ENCODE data around the gene MRI1.

MRI1 gene

DNA sequence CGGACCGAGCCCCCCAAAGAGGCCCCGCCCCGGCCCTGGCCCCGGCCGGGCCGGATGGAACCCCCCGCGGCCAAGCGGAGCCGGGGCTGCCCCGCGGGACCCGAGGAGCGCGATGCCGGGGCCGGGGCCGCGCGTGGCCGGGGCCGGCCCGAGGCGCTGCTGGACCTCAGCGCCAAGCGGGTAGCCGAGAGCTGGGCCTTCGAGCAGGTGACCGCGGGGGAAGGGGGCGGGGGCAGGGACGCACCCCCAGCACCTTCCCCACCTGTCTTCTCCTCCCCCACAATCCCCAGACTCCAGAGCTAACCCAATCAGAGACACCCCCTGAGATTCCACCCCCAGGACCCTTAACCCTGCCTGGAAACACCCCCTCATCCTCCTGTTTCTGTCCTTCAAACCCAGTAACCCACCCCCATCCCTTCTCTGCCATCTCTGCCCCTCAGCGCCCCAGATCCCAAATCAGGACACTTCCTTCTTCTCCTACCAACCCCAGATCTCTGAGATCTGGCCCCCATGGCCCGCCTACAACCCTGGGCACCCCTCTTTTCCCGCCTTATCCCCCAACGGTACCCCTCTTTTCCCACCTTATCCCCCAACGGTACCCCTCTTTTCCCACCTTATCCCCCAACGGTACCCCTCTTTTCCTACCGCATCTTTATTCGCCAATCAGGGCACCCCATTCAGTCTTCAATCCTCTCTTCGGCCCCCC is 31.4 kb downstream of the MRI1 start:
- no peak for DNase-seq

GRCh38 chr19:13796301-13797057 is 32.2 kb downstream of the MRI1 start:
- no peak for DNase-seq

- no peak for DNase-seq
Observed at GRCh38 chr19:13797058-13797440, 32.7 kb downstream of the MRI1 start.

- no peak for DNase-seq
Observed at GRCh38 chr19:13797870-13798269, 33.5 kb downstream of the MRI1 start.

DNA sequence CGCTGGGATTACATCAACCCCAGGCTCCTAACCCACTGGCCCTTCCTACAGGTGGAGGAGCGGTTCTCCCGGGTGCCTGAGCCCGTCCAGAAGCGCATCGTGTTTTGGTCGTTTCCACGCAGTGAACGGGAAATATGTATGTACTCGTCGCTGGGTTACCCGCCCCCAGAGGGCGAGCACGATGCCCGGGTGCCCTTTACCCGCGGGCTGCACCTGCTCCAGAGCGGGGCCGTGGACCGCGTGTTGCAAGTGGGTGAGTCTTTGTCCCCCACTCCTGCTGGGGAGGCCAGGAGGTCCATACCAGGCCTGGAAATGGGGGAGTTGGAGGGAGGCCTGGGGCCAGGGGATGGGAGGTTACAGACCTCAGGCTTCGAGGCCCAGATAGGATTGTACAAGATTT is 35.3 kb downstream of the MRI1 start:
- DNase-seq = no peak

GRCh38 chr19:13803038-13803437 is 38.7 kb downstream of the MRI1 start:
- no peak for DNase-seq

- no peak for DNase-seq
Observed at GRCh38 chr19:13804830-13805683, 40.7 kb downstream of the MRI1 start.

DNA sequence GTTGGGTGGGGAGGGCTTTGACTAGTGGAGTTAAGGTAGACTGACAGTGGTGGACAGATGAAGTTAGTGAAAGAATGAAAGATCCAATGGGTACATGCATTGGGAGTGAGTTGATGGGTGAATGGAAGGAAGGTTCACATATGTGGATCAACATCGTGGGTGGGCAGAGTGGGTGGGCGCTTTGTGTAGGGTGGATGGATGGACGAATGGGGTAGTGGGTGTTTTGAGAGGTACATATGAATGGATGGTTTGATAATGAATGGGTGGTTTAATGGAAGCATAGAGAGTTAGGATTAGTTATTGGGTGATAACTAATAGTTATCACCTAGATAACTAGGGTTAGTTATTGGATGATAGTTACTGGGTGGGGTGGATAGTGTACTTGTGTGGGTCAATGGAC is 42.4 kb downstream of the MRI1 start:
- no peak for DNase-seq

GRCh38 chr19:13807421-13808021 is 43.2 kb downstream of the MRI1 start:
- DNase-seq = no peak

DNA sequence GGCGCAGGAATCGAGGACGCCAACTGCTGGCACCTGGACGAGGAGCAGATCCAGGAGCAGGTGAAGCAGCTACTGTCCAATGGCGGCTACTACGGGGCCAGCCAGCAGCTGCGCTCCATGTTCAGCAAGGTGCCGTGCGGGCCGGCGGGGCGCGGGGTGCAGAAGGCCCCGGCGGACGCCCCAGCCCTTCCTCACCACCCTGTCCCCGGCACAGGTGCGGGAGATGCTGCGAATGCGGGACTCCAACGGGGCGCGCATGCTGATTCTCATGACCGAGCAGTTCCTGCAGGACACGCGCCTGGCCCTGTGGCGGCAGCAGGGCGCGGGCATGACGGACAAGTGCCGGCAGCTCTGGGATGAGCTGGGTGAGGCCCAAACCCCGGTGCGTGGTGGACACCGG is 44.5 kb downstream of the MRI1 start:
- no peak for DNase-seq

DNA sequence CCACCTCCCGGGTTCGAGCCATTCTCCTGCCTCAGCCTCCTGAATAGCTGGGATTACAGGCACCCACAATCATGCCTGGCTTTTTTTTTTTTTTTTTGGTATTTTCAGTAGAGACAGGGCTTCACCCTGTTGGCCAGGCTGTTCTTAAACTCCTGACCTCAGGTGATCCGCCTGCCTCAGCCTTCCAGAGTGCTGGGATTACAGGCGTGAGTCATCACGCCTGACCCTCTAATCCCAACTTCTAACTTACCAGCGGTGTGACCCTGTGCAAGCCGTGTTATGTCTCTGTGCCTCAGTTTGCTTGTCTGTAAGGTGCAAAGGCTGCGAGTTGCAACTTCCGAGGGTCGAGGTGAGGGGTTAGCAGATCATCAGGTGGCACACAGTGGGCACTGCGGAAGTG is 48.2 kb downstream of the MRI1 start:
- DNase-seq = no peak

GRCh38 chr19:13813147-13813546 is 48.8 kb downstream of the MRI1 start:
- no peak for DNase-seq

DNA sequence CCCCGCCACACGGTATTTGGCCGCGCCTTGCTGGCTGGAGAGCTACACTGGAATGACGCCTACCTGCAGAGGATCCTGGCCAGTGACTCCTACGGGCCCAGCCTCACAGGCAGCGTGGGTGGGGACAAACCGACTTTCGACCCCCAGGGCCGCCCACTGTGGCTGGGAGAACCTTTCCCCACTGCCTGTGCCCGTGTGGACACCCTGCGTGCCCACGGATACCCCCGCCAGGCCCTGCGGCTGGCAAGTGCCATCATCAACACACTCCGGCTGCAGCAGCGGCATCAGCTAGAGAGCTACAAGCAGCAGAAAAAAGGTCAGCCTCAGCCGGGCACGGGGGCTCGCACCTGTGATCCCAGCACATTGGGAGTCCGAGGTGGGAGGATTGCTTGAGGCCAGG is 50.2 kb downstream of the MRI1 start:
- no peak for DNase-seq

DNA sequence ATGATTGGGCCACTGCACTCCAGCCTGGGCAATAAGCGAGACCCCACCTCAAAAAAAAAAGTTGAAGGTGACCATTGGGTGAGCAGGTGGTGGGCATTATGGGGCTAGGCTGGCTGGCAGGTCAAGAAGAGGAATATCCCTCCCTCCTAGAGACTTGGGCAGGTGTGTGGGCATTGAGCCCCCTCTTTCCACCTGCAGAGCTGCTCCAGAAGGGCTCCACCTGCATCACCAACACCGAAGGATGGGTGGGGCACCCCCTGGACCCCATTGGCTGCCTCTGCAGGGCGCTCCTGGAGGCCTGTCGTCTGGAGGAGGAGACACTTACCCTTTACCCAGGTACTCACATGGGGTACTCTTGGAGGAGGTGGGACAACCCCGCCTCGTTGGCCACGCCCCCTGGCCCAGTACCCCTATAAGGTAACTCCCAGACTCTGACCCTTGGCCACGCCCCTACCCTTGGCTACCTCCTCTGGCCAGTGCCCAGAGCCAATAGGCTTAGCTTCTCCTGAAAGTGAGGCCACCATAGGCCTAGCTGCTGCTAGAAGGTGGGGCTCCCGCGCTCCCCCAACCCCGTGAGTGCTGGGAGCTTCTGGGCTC is 52.8 kb downstream of the MRI1 start:
- DNase-seq = no peak

DNA sequence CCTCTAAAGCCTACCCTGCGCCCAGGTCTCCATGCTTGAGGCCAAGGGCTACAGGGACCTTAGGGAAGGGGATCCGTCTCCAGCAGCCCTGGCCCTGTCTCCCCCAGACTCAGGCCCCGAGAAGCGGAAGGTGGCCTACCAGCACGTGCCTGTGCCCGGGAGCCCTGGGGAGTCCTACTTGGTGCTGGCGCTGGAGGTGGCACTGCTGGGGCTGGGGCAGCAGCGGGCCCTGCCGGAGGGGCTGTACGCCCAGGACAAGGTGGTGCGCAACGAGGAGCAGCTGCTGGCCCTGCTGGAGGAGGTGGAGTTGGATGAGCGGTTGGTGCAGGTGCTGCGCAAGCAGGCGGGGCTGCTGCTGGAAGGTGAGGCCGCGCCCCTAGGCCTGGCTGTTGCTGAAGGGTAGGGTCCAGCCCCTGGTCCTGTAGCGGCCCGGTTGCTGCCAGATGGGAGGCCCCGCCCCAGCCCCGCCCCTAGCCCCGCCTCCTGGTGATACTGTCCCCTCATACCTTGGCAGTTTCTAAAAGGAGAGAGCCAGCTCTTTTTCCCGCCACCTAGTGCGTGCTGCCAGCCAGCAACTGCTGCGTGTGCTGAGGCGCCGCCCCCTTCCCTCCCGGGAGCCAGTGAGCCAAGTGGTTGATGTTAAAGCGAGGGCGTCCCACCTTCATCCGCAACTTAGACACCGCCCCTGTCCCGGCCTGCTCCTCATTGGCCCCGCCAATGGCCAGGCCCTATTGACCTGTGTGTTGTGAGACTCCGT is 53.5 kb downstream of the MRI1 start:
- no peak for DNase-seq

GRCh38 chr19:13819238-13819637 is 54.9 kb downstream of the MRI1 start:
- DNase-seq = no peak

DNA sequence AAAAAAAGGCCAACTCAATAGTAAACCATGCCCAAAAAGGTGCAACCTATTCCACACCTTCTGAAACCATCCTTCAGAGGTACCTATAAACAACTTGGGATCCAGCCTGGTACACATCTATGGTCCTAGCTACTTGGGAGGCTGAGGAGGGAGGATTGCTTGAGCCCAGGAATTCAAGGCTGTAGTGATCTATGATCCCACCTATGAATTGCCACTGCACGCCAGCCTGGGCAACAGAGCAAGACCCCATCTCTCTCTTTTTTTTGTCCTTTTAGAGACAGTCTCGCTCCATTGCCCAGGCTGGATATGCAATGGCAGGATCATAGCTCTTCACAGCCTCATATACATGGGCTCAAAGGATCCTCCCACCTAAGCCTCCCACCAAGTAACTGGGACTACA is 57.0 kb downstream of the MRI1 start:
- DNase-seq = no peak

DNA sequence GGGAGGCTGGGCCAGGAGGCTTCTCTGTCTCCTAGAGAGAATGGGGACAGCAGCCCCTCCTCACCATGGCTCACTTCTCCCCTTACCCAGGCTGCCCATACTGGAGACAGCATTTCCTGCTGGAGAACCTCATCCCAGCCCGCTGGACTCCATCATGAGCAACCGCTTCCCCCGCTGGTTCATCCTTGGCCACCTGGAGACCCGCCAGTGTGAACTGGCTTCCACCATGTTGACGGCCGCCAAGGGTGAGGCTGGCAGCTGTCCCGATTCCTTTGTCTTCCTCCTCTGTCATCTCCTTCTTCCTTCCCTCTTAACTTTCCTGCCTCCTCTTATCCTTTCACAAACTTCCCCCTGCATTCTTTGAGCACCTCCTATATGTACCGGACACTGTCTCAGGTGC is 58.9 kb downstream of the MRI1 start:
- DNase-seq = no peak

Measured in NCI-H446 treated with DMSO at 0.1 percent for 48 hours (cell line).